ENCODE data around the gene TMEM208. TPM values are rescaled to one million over a fixed set of nuclear protein-coding genes. Genes with fewer than 3 reads are reported as not detected.

Gene TMEM208
- total RNA-seq, 4 donors from 2014 or later, result 20.8 to 40.3 (median 31.0) TPM

- no peak for TF ChIP-seq CTCF (IDR thresholded peaks at IDR 0.05)
- TF ChIP-seq POLR2A (IDR thresholded peaks at IDR 0.05), result no peak
- WGBS, 2 donors, result 72 to 75% methylated on average over 4 of the region's 4 CpGs
- DNase-seq (ENCODE audit: low spot score in 2 of 2), result no peak
- no peak overlapping the region for H3K4me3 ChIP-seq (ENCODE audit: low read depth, poor library complexity, severe bottlenecking)
- intact Hi-C loops (cut with DNase I; ENCODE audit: low total_unique reads), result no loop called here
Observed at GRCh38 chr16:67243481-67243880, 16.6 kb downstream of the TMEM208 start.

- WGBS, 2 donors, result 16 to 30% methylated on average over 4 to 5 of the region's 5 CpGs
- DNase-seq (ENCODE audit: low spot score in 2 of 2), result peak; percentile 68 to 93
Observed at GRCh38 chr16:67244387-67245185, 17.7 kb downstream of the TMEM208 start.

GRCh38 chr16:67245186-67245585 is 18.3 kb downstream of the TMEM208 start:
- TF ChIP-seq CTCF (IDR thresholded peaks at IDR 0.05) (no peak), POLR2A (IDR thresholded peaks at IDR 0.05) (no peak)
- intact Hi-C loops (cut with DNase I; ENCODE audit: low total_unique reads), result no loop called here
- H3K4me3 ChIP-seq (ENCODE audit: low read depth, poor library complexity, severe bottlenecking), result no peak overlapping the region
- 73 to 77% methylated on average over 4 of the region's 4 CpGs for WGBS, 2 donors
- no peak for DNase-seq (ENCODE audit: low spot score in 2 of 2)

More at GRCh38 chr16:67244387-67245185, 17.7 kb downstream of the TMEM208 start:
- intact Hi-C loops (cut with DNase I; ENCODE audit: low total_unique reads), result no loop called here
- no peak overlapping the region for H3K4me3 ChIP-seq (ENCODE audit: low read depth, poor library complexity, severe bottlenecking)
- TF ChIP-seq CTCF (IDR thresholded peaks at IDR 0.05), result no peak

- intact Hi-C loops (cut with DNase I; ENCODE audit: low total_unique reads), result no loop called here
- 8 to 11% methylated on average over 8 of the region's 8 CpGs for WGBS, 2 donors
- no peak for DNase-seq (ENCODE audit: low spot score in 2 of 2)
- peak overlapping the region; percentile 44 for H3K4me3 ChIP-seq (ENCODE audit: low read depth, poor library complexity, severe bottlenecking)
- TF ChIP-seq CTCF (IDR thresholded peaks at IDR 0.05) (no peak), POLR2A (IDR thresholded peaks at IDR 0.05) (no peak)
Observed at GRCh38 chr16:67245674-67246080, 18.7 kb downstream of the TMEM208 start.

GRCh38 chr16:67246081-67246755 is 19.3 kb downstream of the TMEM208 start:
- intact Hi-C loops (cut with DNase I; ENCODE audit: low total_unique reads), result no loop called here
- peak overlapping the region; percentile 44 for H3K4me3 ChIP-seq (ENCODE audit: low read depth, poor library complexity, severe bottlenecking)
- TF ChIP-seq CTCF (IDR thresholded peaks at IDR 0.05) (peak in 1 of 3 donors; percentile 33), POLR2A (IDR thresholded peaks at IDR 0.05) (no peak)
- DNase-seq (ENCODE audit: low spot score in 2 of 2), result peak; percentile 53 to 95
- WGBS, 2 donors, result 1% methylated on average over 32 to 48 of the region's 48 CpGs
